Loucy (cell line): ENCODE results near the gene ZFHX3.

ENCODE experiments used
- H2AFZ ChIP-seq: fragments of 200-600 bp; sonication (generic); 2 replicates; pipeline ENCODE4 v1.6.0; 2016; ENCODE audit warnings: antibody characterized with exemption, mild to moderate bottlenecking, low read length, moderate library complexity
- H3F3A ChIP-seq: fragments of 200-600 bp; 2 replicates; pipeline ENCODE4 v1.6.0; 2016; ENCODE audit warnings: antibody characterized with exemption, low read depth, mild to moderate bottlenecking
- H3K27me3 ChIP-seq: fragments of 200-600 bp; sonication (generic); 2 replicates; pipeline ENCODE4 v1.6.1; 2014; ENCODE audit warnings: low read length, mild to moderate bottlenecking; ENCODE audit not compliant: insufficient read depth, poor library complexity, severe bottlenecking
- H3K36me3 ChIP-seq: fragments of 200-600 bp; sonication (generic); 2 replicates; pipeline ENCODE4 v1.6.1; 2016; ENCODE audit warnings: low read length; ENCODE audit not compliant: insufficient read depth
- H3K4me1 ChIP-seq: fragments of 200-600 bp; sonication (generic); 2 replicates; pipeline ENCODE4 v1.5.1; 2014; ENCODE audit warnings: low read length, mild to moderate bottlenecking; ENCODE audit not compliant: insufficient read depth, poor library complexity, severe bottlenecking
- H3K4me2 ChIP-seq: fragments of 200-600 bp; sonication (generic); 2 replicates; pipeline ENCODE4 v1.6.0; 2014; ENCODE audit warnings: antibody characterized with exemption, low read length, low read depth, mild to moderate bottlenecking; ENCODE audit not compliant: poor library complexity, severe bottlenecking
- H3K4me3 ChIP-seq: fragments of 200-600 bp; sonication (generic); 2 replicates; pipeline ENCODE4 v1.5.1; 2014; ENCODE audit warnings: low read length, mild to moderate bottlenecking, mixed read lengths; ENCODE audit not compliant: poor library complexity, severe bottlenecking
- H3K79me2 ChIP-seq: fragments of 200-600 bp; sonication (generic); 2 replicates; pipeline ENCODE4 v1.6.1; 2014; ENCODE audit warnings: low read length; ENCODE audit not compliant: insufficient read depth
- H3K9ac ChIP-seq: fragments of 200-600 bp; sonication (generic); 2 replicates; pipeline ENCODE4 v1.6.0; 2014; ENCODE audit warnings: mild to moderate bottlenecking, low read depth, low read length, moderate library complexity; ENCODE audit not compliant: poor library complexity, severe bottlenecking
- H3K9me2 ChIP-seq: fragments of 200-600 bp; sonication (generic); replicated peaks from 2 replicates; pipeline ENCODE4 v1.6.1; 2016; ENCODE audit warnings: low read depth, low read length, mixed read lengths
- H3K9me3 ChIP-seq: fragments of 200-600 bp; sonication (generic); 2 replicates; pipeline ENCODE4 v1.6.1; 2014; ENCODE audit warnings: mild to moderate bottlenecking, antibody characterized with exemption, low read length, low read depth; ENCODE audit not compliant: insufficient read depth
- H4K20me1 ChIP-seq: fragments of 200-600 bp; sonication (generic); 2 replicates; pipeline ENCODE4 v1.6.0; 2014; ENCODE audit warnings: antibody characterized with exemption, low read length, mild to moderate bottlenecking; ENCODE audit not compliant: insufficient read depth, poor library complexity, severe bottlenecking
- CTCF ChIP-seq: fragments of 200-600 bp; sonication (generic); conservative IDR thresholded peaks from 2 replicates; pipeline ENCODE4 v1.5.1; 2014; ENCODE audit warnings: mild to moderate bottlenecking, antibody characterized with exemption, low read length
- EZH2phosphoT487 ChIP-seq: fragments of 200-600 bp; IDR thresholded peaks from 2 replicates; pipeline ENCODE4 v1.6.1; 2018; ENCODE audit warnings: antibody characterized with exemption, mild to moderate bottlenecking, moderate library complexity, borderline replicate concordance

The ZFHX3 gene

GRCh38 chr16:72946063-72946462 is 101.9 kb downstream of the ZFHX3 start:
- Histone ChIP-seq H3K79me2 (no peaks in the 10 kb centered on the region), H3K9me3 (no peaks in the 10 kb centered on the region), H3K27me3 (no peaks in the 10 kb centered on the region), H2AFZ (no peak overlapping the region), H3K9ac (no peak overlapping the region), H3K9me2 (no peaks in the 10 kb centered on the region), H4K20me1 (no peaks in the 10 kb centered on the region), H3K36me3 (peaks cover 12% of the 10 kb centered on the region; the same call in 1 of the 2 replicates), H3F3A (no peaks in the 10 kb centered on the region), H3K4me1 (no peaks in the 10 kb centered on the region), H3K4me2 (no peak overlapping the region), H3K4me3 (no peak overlapping the region)
- TF ChIP-seq EZH2phosphoT487 = no peak
- TF ChIP-seq CTCF = no peak

- H3K4me1 ChIP-seq = peaks cover 3% of the 10 kb centered on the region
- H3K27me3 ChIP-seq = no peaks in the 10 kb centered on the region
- H3K4me2 ChIP-seq = no peak overlapping the region
- H3K4me3 ChIP-seq = no peak overlapping the region
- no peak overlapping the region for H3K9ac ChIP-seq
- H3F3A ChIP-seq = no peaks in the 10 kb centered on the region
- H3K36me3 ChIP-seq = peaks cover 12% of the 10 kb centered on the region; the same call in 1 of the 2 replicates
- no peaks in the 10 kb centered on the region for H3K9me2 ChIP-seq
- no peak for TF ChIP-seq EZH2phosphoT487
- no peak for TF ChIP-seq CTCF
- no peaks in the 10 kb centered on the region for H3K9me3 ChIP-seq
- no peak overlapping the region for H2AFZ ChIP-seq
- H4K20me1 ChIP-seq = no peaks in the 10 kb centered on the region
- no peaks in the 10 kb centered on the region for H3K79me2 ChIP-seq
These were observed 102.3 kb downstream of the ZFHX3 start for GRCh38 chr16:72945611-72946010.

DNA sequence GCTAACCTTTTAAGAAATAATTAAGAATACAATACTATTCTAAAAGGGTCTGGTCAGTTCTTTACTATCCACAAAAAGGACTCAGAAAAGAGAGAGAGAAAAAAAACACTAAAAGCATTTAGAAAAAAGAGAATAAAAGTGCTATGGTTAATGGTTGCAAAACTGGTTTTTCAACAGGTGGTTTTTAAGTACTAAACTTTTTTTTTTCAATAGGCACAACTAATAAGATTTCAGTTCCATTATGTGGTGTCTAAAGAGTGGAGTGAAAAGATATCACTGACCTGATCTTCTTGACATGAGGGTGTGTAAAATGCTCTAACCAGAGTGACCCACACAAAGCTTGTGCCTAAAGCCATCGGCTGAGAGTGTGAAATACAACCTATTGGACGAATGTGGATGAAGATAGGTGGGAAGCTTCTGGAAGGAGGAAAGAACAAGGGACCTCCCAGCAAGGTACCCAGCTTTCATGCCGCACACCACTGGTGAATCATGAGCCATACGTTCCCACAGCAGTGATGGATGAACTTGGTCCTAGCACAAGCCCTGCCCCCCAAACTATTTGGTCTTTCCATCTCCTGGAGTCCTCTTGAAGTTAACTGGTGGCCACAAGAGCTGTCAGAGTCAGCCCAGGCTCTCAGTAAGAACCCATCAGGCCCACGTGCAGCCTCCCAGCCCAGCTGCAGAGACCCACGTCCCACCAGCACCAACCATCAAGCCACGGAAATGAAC is 103.0 kb downstream of the ZFHX3 start:
- peaks cover 7% of the 10 kb centered on the region; the same call in 1 of the 2 replicates for H3K36me3 ChIP-seq
- H3F3A ChIP-seq = no peaks in the 10 kb centered on the region
- no peaks in the 10 kb centered on the region; the same call in 1 of the 2 replicates for H3K79me2 ChIP-seq
- no peak overlapping the region for H3K9ac ChIP-seq
- H3K4me3 ChIP-seq = no peak overlapping the region
- no peak for TF ChIP-seq EZH2phosphoT487
- no peak for TF ChIP-seq CTCF
- H4K20me1 ChIP-seq = no peaks in the 10 kb centered on the region
- no peak overlapping the region for H2AFZ ChIP-seq
- H3K9me3 ChIP-seq = no peaks in the 10 kb centered on the region
- H3K9me2 ChIP-seq = no peaks in the 10 kb centered on the region
- H3K27me3 ChIP-seq = no peaks in the 10 kb centered on the region
- no peak overlapping the region for H3K4me2 ChIP-seq
- peaks cover 6% of the 10 kb centered on the region for H3K4me1 ChIP-seq
